Retina (tissue), 1 donor: Measurements from ENCODE around the gene ANKRD9.

Experiments
- DNase-seq: peaks from one replicate; pipeline ENCODE4 v3.0.0-alpha.2; 2016

ANKRD9 gene

DNA sequence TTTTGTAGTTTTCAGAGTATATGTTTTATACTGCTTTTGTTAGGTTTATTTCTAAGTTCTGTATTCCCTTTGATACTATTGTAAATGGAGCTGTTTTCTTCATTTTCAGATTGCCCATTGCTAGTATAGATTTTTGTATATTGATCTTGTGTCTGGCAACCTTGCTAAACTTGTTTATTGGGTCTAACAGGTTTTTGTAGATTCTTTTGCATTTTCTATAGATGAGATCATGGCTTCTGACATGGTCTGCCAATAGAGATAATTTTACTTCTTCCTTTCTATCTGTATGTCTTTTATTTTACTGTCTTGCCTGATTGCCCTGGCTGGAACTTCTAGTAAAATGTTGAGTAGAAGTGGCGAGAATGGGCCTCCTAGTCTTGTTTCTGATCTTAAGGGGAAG is 40.3 kb downstream of the ANKRD9 start:
- DNase-seq, result no peak

DNA sequence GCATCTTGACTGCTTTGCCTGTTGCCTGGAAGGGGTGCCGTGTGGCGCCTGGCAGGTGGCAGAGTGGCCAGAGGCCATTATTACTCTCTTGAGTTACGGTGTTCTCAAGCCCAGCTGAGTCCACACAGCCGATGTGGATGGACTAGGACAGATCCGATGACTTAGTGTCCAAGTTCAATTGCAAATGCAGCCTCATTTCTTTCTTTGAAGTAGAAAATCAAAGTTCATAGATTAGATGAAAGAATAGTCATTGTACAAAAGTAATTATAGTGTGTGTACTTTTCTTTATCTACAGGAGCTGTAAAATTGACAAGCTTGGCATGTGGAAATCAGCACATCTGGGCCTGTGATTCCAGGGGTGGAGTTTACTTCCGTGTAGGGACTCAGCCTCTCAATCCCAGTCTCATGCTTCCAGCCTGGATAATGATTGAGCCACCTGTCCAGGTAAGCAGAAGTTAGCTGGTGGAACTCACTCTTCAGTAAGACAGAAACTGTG is 44.7 kb downstream of the ANKRD9 start:
- DNase-seq, result no peak

DNA sequence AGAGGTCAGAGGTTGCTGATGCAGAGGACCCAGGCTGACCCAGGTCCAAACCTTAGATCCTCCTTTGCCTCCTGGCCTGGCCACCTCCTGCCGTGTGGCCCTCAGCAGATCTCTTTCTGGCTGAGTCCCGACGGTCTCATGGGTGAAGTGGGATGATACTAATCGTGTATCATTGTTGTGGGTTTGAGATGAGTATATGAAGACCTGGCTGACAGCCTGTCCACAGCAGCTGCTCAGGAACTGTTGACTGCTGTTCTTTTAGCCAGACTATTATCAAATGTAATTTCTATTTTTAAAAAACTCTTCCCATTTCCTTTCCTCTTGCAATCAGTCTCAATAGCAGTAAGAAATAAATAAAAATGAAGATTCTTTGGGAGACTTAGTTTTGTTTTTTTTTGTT is 45.6 kb downstream of the ANKRD9 start:
- no peak for DNase-seq

DNA sequence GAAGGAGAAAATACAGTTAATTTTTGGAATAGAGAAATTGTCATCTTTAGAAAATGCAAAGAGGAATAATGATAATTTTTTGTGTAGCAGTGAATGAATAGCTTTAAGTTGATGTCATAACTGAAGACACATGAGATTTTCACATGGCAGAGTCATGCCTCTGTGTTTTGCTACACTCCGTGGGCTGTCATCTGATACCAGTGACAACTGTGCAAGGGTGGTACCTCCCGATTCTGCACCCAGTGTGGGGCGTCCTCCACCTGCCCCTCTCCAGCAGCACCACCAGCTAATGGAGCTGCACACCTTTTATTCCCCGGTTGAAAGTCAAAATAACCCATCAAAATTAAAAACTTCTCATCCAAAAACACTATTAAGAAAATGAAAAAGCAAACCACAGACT is 47.2 kb downstream of the ANKRD9 start:
- DNase-seq, result no peak

DNA sequence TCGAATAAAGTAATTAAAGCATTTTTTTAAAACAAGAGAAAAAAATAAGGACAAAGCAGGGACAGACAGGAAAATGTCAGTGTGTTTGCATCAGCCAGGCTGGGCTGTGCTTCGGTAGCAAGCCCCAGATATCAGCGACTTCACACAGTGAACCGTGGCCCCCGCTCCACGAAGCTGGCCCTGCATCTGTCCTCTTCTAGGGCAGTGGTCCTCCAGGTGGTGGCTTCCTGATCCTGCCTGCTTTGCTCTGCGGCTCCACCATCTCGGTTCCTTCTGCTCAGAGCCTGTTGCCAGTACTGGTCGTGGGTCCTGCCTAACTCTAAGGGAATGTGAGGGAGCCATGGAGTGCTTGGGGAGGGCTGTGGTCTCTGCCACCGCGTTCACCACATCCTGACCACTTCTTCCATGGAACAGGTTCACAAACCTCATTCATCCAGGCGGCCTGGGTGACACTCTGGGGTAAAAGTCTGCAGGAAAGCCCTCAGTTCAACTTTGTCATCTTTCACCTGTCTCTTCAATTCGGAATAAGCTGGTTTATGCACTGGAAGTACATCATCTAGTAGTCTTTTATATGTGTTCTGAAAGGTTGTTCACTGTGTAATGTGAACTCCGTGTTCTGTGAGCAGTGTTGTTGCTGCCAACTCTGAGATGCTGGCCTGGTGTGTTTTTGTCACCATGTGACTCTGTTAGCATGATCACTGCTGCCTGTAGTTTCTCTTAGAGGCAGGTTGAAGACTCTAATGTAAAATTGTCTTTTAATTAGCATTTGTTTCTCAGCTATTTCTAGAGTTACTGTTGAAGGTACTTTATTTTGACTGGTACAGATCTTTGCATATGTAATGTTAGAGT is 47.9 kb downstream of the ANKRD9 start:
- DNase-seq, result no peak

DNA sequence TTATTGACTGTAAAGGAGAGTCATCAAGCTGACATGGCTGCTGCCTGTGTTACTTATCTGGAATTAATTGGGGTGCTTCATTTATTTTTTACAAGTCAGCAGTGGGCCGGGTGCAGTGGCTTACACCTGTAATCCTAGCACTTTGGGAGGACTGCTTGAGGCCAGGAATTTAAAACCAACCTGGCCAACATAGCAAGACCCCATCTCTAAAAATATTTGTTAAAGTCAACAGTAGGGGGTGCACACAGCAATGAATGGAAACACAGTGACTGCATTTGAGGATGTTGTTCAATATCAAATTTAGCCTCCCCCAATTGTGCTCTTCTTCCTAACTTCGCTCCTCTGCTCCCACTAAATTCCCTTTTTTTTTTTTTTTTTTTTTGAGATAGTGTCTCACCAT is 52.1 kb downstream of the ANKRD9 start:
- no peak for DNase-seq

DNA sequence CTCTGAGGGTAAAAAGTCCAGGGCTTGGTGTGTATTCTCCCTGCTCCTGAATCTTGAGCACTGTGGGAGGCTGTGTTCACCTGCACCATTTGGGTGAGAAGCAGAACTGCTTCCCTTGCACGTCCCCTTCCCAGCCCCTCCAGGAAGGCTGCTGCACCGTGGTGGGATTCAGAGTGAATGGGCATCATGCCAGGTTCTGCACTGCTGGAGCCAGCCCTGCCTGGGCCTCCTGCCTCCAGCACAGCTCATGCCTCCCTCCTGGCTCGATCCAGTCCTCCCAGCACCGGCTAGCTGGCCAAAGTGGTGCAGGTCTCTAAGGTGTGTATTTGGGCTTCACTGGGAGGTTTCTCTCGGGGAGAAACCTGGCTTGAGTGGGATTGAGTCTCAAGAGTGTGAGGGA is 54.9 kb downstream of the ANKRD9 start:
- no peak for DNase-seq

DNA sequence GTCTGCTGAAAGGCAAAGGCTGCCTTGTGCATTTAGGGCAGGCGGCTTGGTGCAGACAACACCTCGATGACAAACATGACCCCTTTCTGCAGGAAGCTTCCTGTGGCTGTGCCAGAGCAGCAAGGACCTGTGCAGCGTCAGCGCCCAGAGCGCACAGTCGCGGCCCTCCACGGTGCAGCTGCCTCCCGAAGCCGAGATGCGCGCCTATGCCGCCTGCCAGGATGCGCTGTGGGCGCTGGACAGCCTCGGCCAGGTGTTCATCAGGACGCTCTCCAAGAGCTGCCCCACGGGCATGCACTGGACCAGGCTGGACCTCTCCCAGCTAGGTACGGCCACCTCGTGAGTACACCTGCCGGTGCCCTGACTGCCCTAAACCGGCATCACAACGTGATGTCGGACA is 57.3 kb downstream of the ANKRD9 start:
- DNase-seq, result no peak
